Mammary epithelial cell (primary cell): ENCODE measurements around the gene SLC9A9.

Experiments
- EZH2 ChIP-seq: IDR thresholded peaks from 2 replicates; pipeline ENCODE4 v1.6.1; 2012; ENCODE audit warnings: low read length, inconsistent platforms, borderline replicate concordance
- TF ChIP-seq, protein P1 (sequence below), 2 donors: IDR thresholded peaks in 1 of 2; conservative IDR thresholded peaks in 1 of 2; 2 replicates each; pipeline ENCODE4 v1.5.1; 2011 to 2012; ENCODE audit warnings: inconsistent platforms in 2 of 2, low read length in 2 of 2, mild to moderate bottlenecking in 2 of 2, control low read depth in 1 of 2, low read depth in 1 of 2; ENCODE audit not compliant: insufficient read depth in 1 of 2; ENCODE audit errors: extremely low read depth in 1 of 2

DNA sequence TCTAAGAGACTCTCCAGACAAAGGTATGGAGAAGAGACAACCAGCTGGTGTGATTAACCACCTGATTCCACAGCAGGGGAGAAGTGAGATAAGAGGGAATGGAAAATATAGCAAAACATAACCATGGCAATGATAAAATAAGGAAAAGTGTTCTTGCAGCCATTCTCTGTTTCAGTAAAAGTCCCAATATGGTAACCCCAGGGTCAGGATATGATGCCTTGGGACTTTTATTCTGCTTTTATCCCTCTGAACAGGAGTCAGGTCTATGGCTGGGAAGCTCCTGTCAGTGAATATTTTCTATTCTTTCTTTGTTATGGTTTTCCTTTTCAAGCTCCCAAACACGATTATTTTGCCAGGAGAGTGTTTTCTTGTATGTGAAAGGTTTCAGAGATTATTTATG, 94.2 kb downstream of the SLC9A9 start:
- TF ChIP-seq, protein P1, sequence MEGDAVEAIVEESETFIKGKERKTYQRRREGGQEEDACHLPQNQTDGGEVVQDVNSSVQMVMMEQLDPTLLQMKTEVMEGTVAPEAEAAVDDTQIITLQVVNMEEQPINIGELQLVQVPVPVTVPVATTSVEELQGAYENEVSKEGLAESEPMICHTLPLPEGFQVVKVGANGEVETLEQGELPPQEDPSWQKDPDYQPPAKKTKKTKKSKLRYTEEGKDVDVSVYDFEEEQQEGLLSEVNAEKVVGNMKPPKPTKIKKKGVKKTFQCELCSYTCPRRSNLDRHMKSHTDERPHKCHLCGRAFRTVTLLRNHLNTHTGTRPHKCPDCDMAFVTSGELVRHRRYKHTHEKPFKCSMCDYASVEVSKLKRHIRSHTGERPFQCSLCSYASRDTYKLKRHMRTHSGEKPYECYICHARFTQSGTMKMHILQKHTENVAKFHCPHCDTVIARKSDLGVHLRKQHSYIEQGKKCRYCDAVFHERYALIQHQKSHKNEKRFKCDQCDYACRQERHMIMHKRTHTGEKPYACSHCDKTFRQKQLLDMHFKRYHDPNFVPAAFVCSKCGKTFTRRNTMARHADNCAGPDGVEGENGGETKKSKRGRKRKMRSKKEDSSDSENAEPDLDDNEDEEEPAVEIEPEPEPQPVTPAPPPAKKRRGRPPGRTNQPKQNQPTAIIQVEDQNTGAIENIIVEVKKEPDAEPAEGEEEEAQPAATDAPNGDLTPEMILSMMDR (conservative IDR thresholded peaks at IDR 0.05 in 1 of 2, IDR thresholded peaks at IDR 0.05 in 1 of 2; ENCODE audit: extremely low read depth in 1 of 2, insufficient read depth in 1 of 2, low read depth in 1 of 2, low read length in 2 of 2): no peak
- TF ChIP-seq EZH2: no peak
